ENCODE measurements around the gene ADGRF5.

Gene ADGRF5

DNA sequence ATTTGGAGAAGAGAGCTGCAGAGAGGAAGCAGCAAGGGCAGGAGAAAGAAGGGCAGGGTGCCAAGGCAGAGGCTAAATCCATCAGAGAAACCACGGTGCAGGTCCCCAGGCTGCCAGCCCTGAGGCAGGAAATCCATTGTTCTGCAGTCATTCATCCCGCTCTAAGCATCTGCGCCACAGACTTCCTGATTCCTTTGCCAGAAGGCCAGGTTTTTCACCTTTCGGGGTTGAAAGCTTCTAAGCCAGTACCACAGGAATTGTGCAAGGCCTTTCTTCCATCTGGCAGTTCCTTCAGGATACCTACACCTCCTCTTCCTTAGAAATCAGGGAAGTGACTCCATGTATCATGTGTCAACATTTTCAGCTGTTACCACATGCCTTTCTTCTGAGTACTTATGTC is 45.6 kb downstream of the ADGRF5 start:
- H2AFZ ChIP-seq (ENCODE audit: low read length): no peak overlapping the region
- H3F3A ChIP-seq (ENCODE audit: insufficient read depth, low read length): no peaks in the 10 kb centered on the region
- H3K36me3 ChIP-seq (ENCODE audit: insufficient read depth, low read length): no peaks in the 10 kb centered on the region
- H3K9me3 ChIP-seq (ENCODE audit: low read length): no peaks in the 10 kb centered on the region
- H3K27ac ChIP-seq (ENCODE audit: low read depth, low read length, poor library complexity, severe bottlenecking): no peak overlapping the region
- no peaks in the 10 kb centered on the region for H3K79me2 ChIP-seq (ENCODE audit: insufficient read depth, low read length)
- TF ChIP-seq, protein P1, sequence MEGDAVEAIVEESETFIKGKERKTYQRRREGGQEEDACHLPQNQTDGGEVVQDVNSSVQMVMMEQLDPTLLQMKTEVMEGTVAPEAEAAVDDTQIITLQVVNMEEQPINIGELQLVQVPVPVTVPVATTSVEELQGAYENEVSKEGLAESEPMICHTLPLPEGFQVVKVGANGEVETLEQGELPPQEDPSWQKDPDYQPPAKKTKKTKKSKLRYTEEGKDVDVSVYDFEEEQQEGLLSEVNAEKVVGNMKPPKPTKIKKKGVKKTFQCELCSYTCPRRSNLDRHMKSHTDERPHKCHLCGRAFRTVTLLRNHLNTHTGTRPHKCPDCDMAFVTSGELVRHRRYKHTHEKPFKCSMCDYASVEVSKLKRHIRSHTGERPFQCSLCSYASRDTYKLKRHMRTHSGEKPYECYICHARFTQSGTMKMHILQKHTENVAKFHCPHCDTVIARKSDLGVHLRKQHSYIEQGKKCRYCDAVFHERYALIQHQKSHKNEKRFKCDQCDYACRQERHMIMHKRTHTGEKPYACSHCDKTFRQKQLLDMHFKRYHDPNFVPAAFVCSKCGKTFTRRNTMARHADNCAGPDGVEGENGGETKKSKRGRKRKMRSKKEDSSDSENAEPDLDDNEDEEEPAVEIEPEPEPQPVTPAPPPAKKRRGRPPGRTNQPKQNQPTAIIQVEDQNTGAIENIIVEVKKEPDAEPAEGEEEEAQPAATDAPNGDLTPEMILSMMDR (IDR thresholded peaks at IDR 0.05; ENCODE audit: low read length): no peak
- TF ChIP-seq EZH2 (IDR thresholded peaks at IDR 0.05; ENCODE audit: borderline replicate concordance, low read length): no peak
- H3K4me3 ChIP-seq (ENCODE audit: low read depth, low read length, poor library complexity, severe bottlenecking): no peak overlapping the region
- H3K9me2 ChIP-seq (ENCODE audit: low read depth, low read length): no peaks in the 10 kb centered on the region
- H3K4me2 ChIP-seq (ENCODE audit: low read length): no peak overlapping the region
- H4K20me1 ChIP-seq (ENCODE audit: insufficient read depth, low read length): no peaks in the 10 kb centered on the region
- H3K4me1 ChIP-seq (ENCODE audit: insufficient read depth, low read length, severe bottlenecking): no peaks in the 10 kb centered on the region
- no peaks in the 10 kb centered on the region for H3K27me3 ChIP-seq (ENCODE audit: insufficient read depth, low read length)
- H3K9ac ChIP-seq (ENCODE audit: low read length): no peak overlapping the region

DNA sequence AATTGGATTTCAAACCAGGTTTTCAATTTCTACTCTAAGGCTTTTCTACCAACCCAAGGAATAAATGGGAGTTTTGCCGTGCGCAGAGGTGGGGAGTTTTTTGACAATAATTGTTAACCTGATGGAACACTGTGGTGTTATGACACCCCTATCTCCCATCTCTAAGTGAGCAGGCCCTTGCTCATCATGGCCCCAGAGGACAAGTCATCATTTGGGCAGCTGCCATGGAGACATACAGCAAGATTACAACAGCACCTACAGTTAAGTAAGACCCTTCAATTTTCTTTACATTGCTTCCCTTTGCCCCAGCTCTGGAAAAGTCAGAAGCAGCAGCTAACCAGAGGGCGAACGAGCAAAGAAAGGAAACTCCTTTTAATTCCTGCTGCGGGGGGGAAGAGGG is 54.3 kb downstream of the ADGRF5 start:
- Histone ChIP-seq H3F3A (ENCODE audit: insufficient read depth, low read length) (no peaks in the 10 kb centered on the region), H3K4me2 (ENCODE audit: low read length) (no peak overlapping the region), H4K20me1 (ENCODE audit: insufficient read depth, low read length) (no peaks in the 10 kb centered on the region), H3K4me3 (ENCODE audit: low read depth, low read length, poor library complexity, severe bottlenecking) (no peak overlapping the region), H3K27me3 (ENCODE audit: insufficient read depth, low read length) (no peaks in the 10 kb centered on the region), H3K9me2 (ENCODE audit: low read depth, low read length) (no peaks in the 10 kb centered on the region), H3K36me3 (ENCODE audit: insufficient read depth, low read length) (no peaks in the 10 kb centered on the region), H3K9me3 (ENCODE audit: low read length) (no peaks in the 10 kb centered on the region), H2AFZ (ENCODE audit: low read length) (no peak overlapping the region), H3K9ac (ENCODE audit: low read length) (no peak overlapping the region), H3K27ac (ENCODE audit: low read depth, low read length, poor library complexity, severe bottlenecking) (no peak overlapping the region), H3K4me1 (ENCODE audit: insufficient read depth, low read length, severe bottlenecking) (no peaks in the 10 kb centered on the region), H3K79me2 (ENCODE audit: insufficient read depth, low read length) (no peaks in the 10 kb centered on the region)
- TF ChIP-seq, protein P1 (IDR thresholded peaks at IDR 0.05; ENCODE audit: low read length): no peak
- no peak for TF ChIP-seq EZH2 (IDR thresholded peaks at IDR 0.05; ENCODE audit: borderline replicate concordance, low read length)

DNA sequence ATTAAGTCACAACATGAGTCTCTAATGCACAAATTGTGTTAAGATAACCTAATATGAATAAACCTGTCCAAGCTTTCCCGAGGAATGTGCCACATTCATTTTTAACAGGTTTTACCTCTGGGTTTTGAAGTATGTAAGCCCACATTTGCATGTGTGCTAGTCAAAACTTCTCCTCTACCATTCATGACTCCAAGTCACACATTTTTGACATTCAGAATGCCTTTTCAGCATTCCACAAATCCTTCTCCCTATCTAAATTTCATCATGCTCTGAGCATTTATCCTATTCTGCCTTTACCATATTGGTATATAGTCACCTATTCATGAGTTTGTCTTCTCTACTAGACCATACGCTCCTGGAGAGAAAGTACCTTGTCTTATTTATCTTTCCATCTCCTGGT is 56.5 kb downstream of the ADGRF5 start:
- Histone ChIP-seq H3K9me2 (ENCODE audit: low read depth, low read length) (no peaks in the 10 kb centered on the region), H3K9ac (ENCODE audit: low read length) (no peak overlapping the region), H3K9me3 (ENCODE audit: low read length) (no peaks in the 10 kb centered on the region), H3K36me3 (ENCODE audit: insufficient read depth, low read length) (no peaks in the 10 kb centered on the region), H3K27ac (ENCODE audit: low read depth, low read length, poor library complexity, severe bottlenecking) (no peak overlapping the region), H3K4me2 (ENCODE audit: low read length) (no peak overlapping the region), H3K4me3 (ENCODE audit: low read depth, low read length, poor library complexity, severe bottlenecking) (no peak overlapping the region), H3K27me3 (ENCODE audit: insufficient read depth, low read length) (no peaks in the 10 kb centered on the region), H3K79me2 (ENCODE audit: insufficient read depth, low read length) (no peaks in the 10 kb centered on the region), H2AFZ (ENCODE audit: low read length) (no peak overlapping the region), H3F3A (ENCODE audit: insufficient read depth, low read length) (no peaks in the 10 kb centered on the region), H3K4me1 (ENCODE audit: insufficient read depth, low read length, severe bottlenecking) (no peaks in the 10 kb centered on the region), H4K20me1 (ENCODE audit: insufficient read depth, low read length) (no peaks in the 10 kb centered on the region)
- TF ChIP-seq, protein P1 (IDR thresholded peaks at IDR 0.05; ENCODE audit: low read length): no peak
- TF ChIP-seq EZH2 (IDR thresholded peaks at IDR 0.05; ENCODE audit: borderline replicate concordance, low read length): no peak
